ENCODE results near the gene CAV2. TPM values are rescaled to one million over a fixed set of nuclear protein-coding genes. Genes with fewer than 3 reads are reported as not detected.

Gene CAV2
- total RNA-seq, 1 donor, result 224 TPM

GRCh38 chr7:116526897-116527296 is 27.4 kb downstream of the CAV2 start:
- H3K4me3 ChIP-seq (ENCODE audit: low read depth, low read length), result peak overlapping the region; percentile 89
- no peak for DNase-seq (ENCODE audit: low read depth)

GRCh38 chr7:116527521-116527920 is 28.0 kb downstream of the CAV2 start:
- DNase-seq (ENCODE audit: low read depth), result no peak
- no peak for TF ChIP-seq CTCF (IDR thresholded peaks at IDR 0.05; ENCODE audit: insufficient read depth, low read depth, low read length)
- H3K4me3 ChIP-seq (ENCODE audit: low read depth, low read length), result peak overlapping the region; percentile 89

More at GRCh38 chr7:116526897-116527296, 27.4 kb downstream of the CAV2 start:
- no peak for TF ChIP-seq CTCF (IDR thresholded peaks at IDR 0.05; ENCODE audit: insufficient read depth, low read depth, low read length)

GRCh38 chr7:116528008-116528789 is 28.7 kb downstream of the CAV2 start:
- H3K4me3 ChIP-seq (ENCODE audit: low read depth, low read length), result peak overlapping the region; percentile 89
- DNase-seq (ENCODE audit: low read depth), result peak; percentile 94
- TF ChIP-seq CTCF (IDR thresholded peaks at IDR 0.05; ENCODE audit: insufficient read depth, low read depth, low read length), result no peak

- peak overlapping the region; percentile 34 for H3K4me3 ChIP-seq (ENCODE audit: low read depth, low read length)
- DNase-seq (ENCODE audit: low read depth), result no peak
- no peak for TF ChIP-seq CTCF (IDR thresholded peaks at IDR 0.05; ENCODE audit: insufficient read depth, low read depth, low read length)
Measured at GRCh38 chr7:116529250-116529649, 29.7 kb downstream of the CAV2 start.

GRCh38 chr7:116530107-116530820 is 30.7 kb downstream of the CAV2 start:
- H3K4me3 ChIP-seq (ENCODE audit: low read depth, low read length), result peak overlapping the region; percentile 21
- no peak for TF ChIP-seq CTCF (IDR thresholded peaks at IDR 0.05; ENCODE audit: insufficient read depth, low read depth, low read length)
- no peak for DNase-seq (ENCODE audit: low read depth)

GRCh38 chr7:116532102-116532688 is 32.7 kb downstream of the CAV2 start:
- no peak for TF ChIP-seq CTCF (IDR thresholded peaks at IDR 0.05; ENCODE audit: insufficient read depth, low read depth, low read length)
- DNase-seq (ENCODE audit: low read depth), result no peak
- H3K4me3 ChIP-seq (ENCODE audit: low read depth, low read length), result no peak overlapping the region
